PC-3 (cell line): Measurements from ENCODE around the gene PKP2. TPM values are rescaled to one million over a fixed set of nuclear protein-coding genes. Genes with fewer than 3 reads are reported as not detected.

Experiments used
- ATAC-seq: fragments of 200-7000 bp; cut with Tn5 transposase; 2 replicates; pipeline ENCODE4 v1.9.1; 2020; ENCODE audit warnings: mild to moderate bottlenecking, moderate library complexity
- BruUV-seq: library from RNA; stranded (reverse); fragments of 400-500 nt; replicated peaks from 2 replicates; lab custom pipeline; 2021; lab: Mats Ljungman, UMichigan
- CTCF ChIA-PET: fragments of 300-600 bp; sonication (Branson Sonifier 250); formaldehyde crosslinking; loops from one replicate; lab custom pipeline; 2022; ENCODE audit warnings: antibody characterized with exemption; lab: Charles Lee
- POLR2A ChIA-PET: fragments of 300-600 bp; sonication (Branson Sonifier 250); formaldehyde crosslinking; loops from one replicate; lab custom pipeline; 2022; ENCODE audit warnings: antibody characterized with exemption; ENCODE audit not compliant: unreplicated experiment; lab: Charles Lee
- DNase-seq: peaks from one replicate; pipeline ENCODE4 v3.0.0-alpha.2; 2015
- H2AFZ ChIP-seq: fragments of 300-600 bp; sonication (generic); 2 replicates; pipeline ENCODE4 v1.6.0; 2016; ENCODE audit warnings: antibody characterized with exemption, low read length
- H3F3A ChIP-seq: fragments of 300-600 bp; sonication (generic); one replicate; pipeline ENCODE4 v1.6.0; 2017; ENCODE audit warnings: antibody characterized with exemption, low read length, control low read depth, mild to moderate bottlenecking; ENCODE audit not compliant: unreplicated experiment
- H3K27ac ChIP-seq: fragments of 300-600 bp; sonication (generic); 2 replicates; pipeline ENCODE4 v1.5.1; 2016; ENCODE audit warnings: mild to moderate bottlenecking, low read length
- H3K27me3 ChIP-seq: fragments of 300-600 bp; sonication (generic); 2 replicates; pipeline ENCODE4 v1.6.1; 2016; ENCODE audit warnings: low read length, mixed read lengths
- H3K36me3 ChIP-seq: fragments of 300-600 bp; sonication (generic); 2 replicates; pipeline ENCODE4 v1.6.1; 2016; ENCODE audit warnings: low read depth, mixed run types, low read length, mixed read lengths
- H3K4me1 ChIP-seq: fragments of 300-600 bp; sonication (generic); 2 replicates; pipeline ENCODE4 v1.5.1; 2016; ENCODE audit warnings: low read length; ENCODE audit not compliant: insufficient read depth
- H3K4me2 ChIP-seq: fragments of 300-600 bp; sonication (generic); 2 replicates; pipeline ENCODE4 v1.6.0; 2016; ENCODE audit warnings: low read length
- H3K4me3 ChIP-seq: fragments of 300-600 bp; sonication (generic); 2 replicates; pipeline ENCODE4 v1.5.1; 2016; ENCODE audit warnings: mild to moderate bottlenecking, low read length, mixed read lengths
- H3K79me2 ChIP-seq: fragments of 300-600 bp; sonication (generic); 2 replicates; pipeline ENCODE4 v1.6.1; 2017; ENCODE audit warnings: low read length, mixed read lengths
- H3K9ac ChIP-seq: fragments of 300-600 bp; sonication (generic); 2 replicates; pipeline ENCODE4 v1.6.0; 2016; ENCODE audit warnings: mild to moderate bottlenecking, low read length
- H3K9me2 ChIP-seq: fragments of 300-600 bp; sonication (generic); replicated peaks from 2 replicates; pipeline ENCODE4 v1.6.1; 2016; ENCODE audit warnings: mixed run types, low read length, mixed read lengths
- H3K9me3 ChIP-seq: fragments of 300-600 bp; sonication (generic); 2 replicates; pipeline ENCODE4 v1.6.1; 2016; ENCODE audit warnings: low read length, mixed read lengths
- H4K20me1 ChIP-seq: fragments of 300-600 bp; sonication (generic); 2 replicates; pipeline ENCODE4 v1.6.1; 2016; ENCODE audit warnings: low read length, mixed read lengths
- CTCF ChIP-seq: fragments of 300-600 bp; sonication (generic); conservative IDR thresholded peaks from 2 replicates; pipeline ENCODE4 v1.5.1; 2017; ENCODE audit warnings: antibody characterized with exemption, low read depth, mild to moderate bottlenecking, low read length
- EZH2 ChIP-seq: fragments of 300-600 bp; sonication (generic); IDR thresholded peaks from one replicate; pipeline ENCODE4 v1.6.1; 2017; ENCODE audit warnings: antibody characterized with exemption, mild to moderate bottlenecking, low read length; ENCODE audit not compliant: unreplicated experiment
- EZH2phosphoT487 ChIP-seq: fragments of 300-600 bp; sonication (generic); IDR thresholded peaks from 2 replicates; pipeline ENCODE4 v1.6.1; 2018; ENCODE audit warnings: mild to moderate bottlenecking, antibody characterized with exemption, low read length, borderline replicate concordance
- intact Hi-C: fragments of 100-400 bp; cut with micrococcal nuclease; formaldehyde crosslinking; loops from 2 replicates; pipeline ENCODE4 v1.9.0; 2023
- total RNA-seq: library from RNA; depleted of rRNA; stranded (reverse); fragments of >200 nt; gene quantifications from 2 replicates; pipeline ENCODE4 v1.2.3, GENCODE V29; 2014

Gene PKP2
- total RNA-seq, 1 experiment from 2014 or later = 12.7 TPM

- H3K4me2 ChIP-seq = no peak overlapping the region
- CTCF ChIA-PET = no interaction called here
- no peak for TF ChIP-seq EZH2phosphoT487
- POLR2A ChIA-PET = no interaction called here
- no peaks in the 10 kb centered on the region for H3K36me3 ChIP-seq
- H3K9me2 ChIP-seq = no peaks in the 10 kb centered on the region
- H3K27me3 ChIP-seq = no peaks in the 10 kb centered on the region
- H3K4me1 ChIP-seq = no peaks in the 10 kb centered on the region
- no peak overlapping the region for H3K27ac ChIP-seq
- intact Hi-C loops = no loop called here
- no peaks in the 10 kb centered on the region for H3K9me3 ChIP-seq
- H4K20me1 ChIP-seq = no peaks in the 10 kb centered on the region
- no peak for DNase-seq
- no TSS peak for BruUV-seq
- no peak for ATAC-seq
- H3K9ac ChIP-seq = no peak overlapping the region
- no peaks in the 10 kb centered on the region for H3F3A ChIP-seq
- H3K4me3 ChIP-seq = no peak overlapping the region
- H3K79me2 ChIP-seq = no peaks in the 10 kb centered on the region
- no peak overlapping the region for H2AFZ ChIP-seq
Observed at GRCh38 chr12:32821293-32821692, 75.3 kb downstream of the PKP2 start.

- Histone ChIP-seq H2AFZ (no peak overlapping the region), H3K4me2 (no peak overlapping the region), H3K36me3 (no peaks in the 10 kb centered on the region), H3K9me2 (no peaks in the 10 kb centered on the region), H3K9ac (no peak overlapping the region), H4K20me1 (no peaks in the 10 kb centered on the region), H3K4me3 (no peak overlapping the region), H3K79me2 (no peaks in the 10 kb centered on the region), H3K27ac (no peak overlapping the region), H3K9me3 (no peaks in the 10 kb centered on the region), H3F3A (no peaks in the 10 kb centered on the region), H3K4me1 (no peaks in the 10 kb centered on the region), H3K27me3 (no peaks in the 10 kb centered on the region)
- ATAC-seq (no peak), DNase-seq (no peak)
- TF ChIP-seq EZH2 (no peak), CTCF (no peak), EZH2phosphoT487 (no peak)
- no TSS peak for BruUV-seq
- ChIA-PET CTCF (no interaction called here), POLR2A (interaction anchor here (0.6 kb wide), 1 partner anchor 11 kb away, joined by 3 read pairs; no protein-coding TSS in a partner anchor)
- intact Hi-C loops = no loop called here
Observed at GRCh38 chr12:32820376-32820931, 76.1 kb downstream of the PKP2 start.

- Histone ChIP-seq H2AFZ (no peak overlapping the region), H3K36me3 (no peaks in the 10 kb centered on the region), H3K27ac (no peak overlapping the region), H3F3A (no peaks in the 10 kb centered on the region), H3K27me3 (no peaks in the 10 kb centered on the region), H3K79me2 (no peaks in the 10 kb centered on the region), H3K4me3 (no peak overlapping the region), H4K20me1 (no peaks in the 10 kb centered on the region), H3K4me1 (no peaks in the 10 kb centered on the region), H3K9ac (no peak overlapping the region), H3K9me2 (no peaks in the 10 kb centered on the region), H3K4me2 (no peak overlapping the region), H3K9me3 (no peaks in the 10 kb centered on the region)
- ChIA-PET CTCF (no interaction called here), POLR2A (no interaction called here)
- ATAC-seq (no peak), DNase-seq (no peak)
- TF ChIP-seq EZH2 = no peak
- TF ChIP-seq CTCF = no peak
- TF ChIP-seq EZH2phosphoT487 = no peak
- intact Hi-C loops = no loop called here
- BruUV-seq = no TSS peak
Observed at GRCh38 chr12:32819424-32819823, 77.2 kb downstream of the PKP2 start.
